ENCODE measurements around the gene PRRG2.
"Not testable (repeated sequence)": the region's sequence is repeated elsewhere in the genome, so short reads cannot be mapped to it uniquely, and the experiment has no call there.

PRRG2 gene

DNA sequence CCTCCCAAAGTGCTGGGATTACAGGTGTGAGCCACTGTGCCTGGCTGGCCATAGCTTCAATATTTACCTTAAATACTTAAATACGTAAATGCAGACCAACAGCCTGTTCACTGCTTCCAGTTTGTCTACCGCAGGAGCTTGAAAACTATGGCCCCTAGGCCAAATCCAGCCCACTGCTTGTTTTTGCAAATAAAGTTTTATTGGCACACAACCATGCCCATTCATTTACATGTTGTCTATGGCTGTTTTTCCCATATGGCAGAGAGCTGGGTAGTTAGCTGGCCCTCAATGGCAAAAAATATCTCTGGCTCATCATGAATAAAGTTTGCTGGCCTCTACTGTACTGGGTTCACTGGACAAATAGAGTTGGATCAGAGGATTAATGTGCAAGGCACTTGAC lies 21.7 kb downstream of the PRRG2 start:
- H3K27me3 Mint-ChIP-seq, result no peaks in the 10 kb centered on the region
- no peaks in the 10 kb centered on the region for H3K9me3 Mint-ChIP-seq
- peaks cover 22% of the 10 kb centered on the region for H3K4me1 Mint-ChIP-seq
- no peak overlapping the region for H3K4me3 Mint-ChIP-seq
- H3K27ac Mint-ChIP-seq, result no peak overlapping the region
- peaks cover 10% of the 10 kb centered on the region for H3K36me3 Mint-ChIP-seq

DNA sequence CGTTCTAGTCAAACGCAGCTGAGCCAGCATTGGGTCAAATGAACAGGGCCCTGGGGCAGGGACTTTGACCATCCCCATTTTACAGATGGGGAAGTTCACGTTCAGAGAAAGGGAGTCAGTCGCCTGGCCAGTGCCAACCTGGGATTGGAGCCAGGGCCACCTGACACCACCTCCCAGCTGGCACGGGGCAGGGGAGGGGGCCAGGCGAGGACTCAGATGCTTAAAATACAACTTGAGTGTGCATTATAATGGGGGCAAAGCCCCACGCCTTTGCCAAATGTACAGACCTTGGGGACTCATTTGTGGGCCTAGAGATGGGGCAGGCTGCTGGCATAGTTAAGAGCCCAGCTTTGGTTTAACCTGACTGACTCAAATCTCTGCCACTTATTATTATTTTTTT lies 24.5 kb downstream of the PRRG2 start:
- H3K27ac Mint-ChIP-seq, result no peak overlapping the region
- no peaks in the 10 kb centered on the region for H3K9me3 Mint-ChIP-seq
- H3K27me3 Mint-ChIP-seq, result no peaks in the 10 kb centered on the region
- H3K4me3 Mint-ChIP-seq, result no peak overlapping the region
- H3K36me3 Mint-ChIP-seq, result peaks cover 10% of the 10 kb centered on the region
- H3K4me1 Mint-ChIP-seq, result peaks cover 15% of the 10 kb centered on the region

DNA sequence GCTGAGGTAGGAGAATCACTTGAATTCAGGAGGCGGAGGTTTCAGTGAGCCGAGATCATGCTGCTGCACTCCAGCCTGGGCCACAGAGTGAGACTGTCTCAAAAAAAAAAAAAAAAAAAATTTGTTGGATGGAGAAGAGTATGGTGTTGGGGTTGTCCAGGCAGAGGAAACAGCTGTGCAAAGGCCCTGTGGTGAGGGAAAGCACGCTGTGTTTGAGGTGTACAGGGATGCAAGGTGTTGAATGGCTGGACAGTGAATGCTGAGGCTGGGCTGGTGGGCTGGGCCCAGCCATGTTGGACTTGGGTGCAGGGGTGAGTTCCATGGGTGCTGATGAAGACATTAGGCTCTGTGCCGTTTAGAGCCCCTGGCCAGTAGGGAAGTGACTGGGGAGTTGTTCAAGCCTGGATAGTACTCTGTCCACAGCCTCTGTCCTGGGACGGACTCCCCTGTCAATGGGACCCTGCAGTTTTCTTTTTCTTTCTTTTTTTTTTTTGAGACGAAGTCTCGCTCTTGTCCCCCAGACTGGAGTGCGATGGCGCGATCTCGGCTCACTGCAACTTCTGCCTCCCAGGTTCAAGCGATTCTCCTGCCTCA lies 28.5 kb downstream of the PRRG2 start:
- H3K4me1 Mint-ChIP-seq, result peaks cover 19% of the 10 kb centered on the region
- peaks cover 4% of the 10 kb centered on the region for H3K36me3 Mint-ChIP-seq

DNA sequence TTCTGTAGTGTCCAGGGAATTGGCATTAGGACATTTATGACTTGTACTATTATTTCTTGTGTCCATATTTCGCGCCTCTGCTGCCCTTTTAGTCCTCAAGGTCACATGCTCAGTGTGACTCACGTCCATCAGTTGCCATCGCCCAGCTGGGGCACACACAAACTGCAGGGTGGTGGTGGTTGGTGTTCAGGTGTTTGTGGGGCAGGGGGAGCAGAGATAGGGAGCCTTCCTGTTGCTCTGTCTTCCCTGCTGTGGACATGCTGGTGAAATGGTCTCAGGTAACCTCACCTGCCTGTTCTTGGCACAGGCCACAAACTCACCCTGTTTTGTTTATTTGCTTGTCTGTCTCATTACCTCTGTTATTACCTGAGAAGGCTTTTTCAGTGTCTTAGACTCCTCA lies 32.3 kb downstream of the PRRG2 start:
- peaks cover 12% of the 10 kb centered on the region for H3K36me3 Mint-ChIP-seq
- no peak overlapping the region for H3K4me3 Mint-ChIP-seq
- H3K27ac Mint-ChIP-seq, result no peak overlapping the region
- H3K27me3 Mint-ChIP-seq, result no peaks in the 10 kb centered on the region
- peaks cover 16% of the 10 kb centered on the region for H3K4me1 Mint-ChIP-seq
- H3K9me3 Mint-ChIP-seq, result no peaks in the 10 kb centered on the region

More for the DNA sequence above, 28.5 kb downstream of the PRRG2 start:
- Mint-ChIP-seq H3K27ac (no peak overlapping the region), H3K27me3 (no peaks in the 10 kb centered on the region), H3K4me3 (no peak overlapping the region), H3K9me3 (no peaks in the 10 kb centered on the region)

DNA sequence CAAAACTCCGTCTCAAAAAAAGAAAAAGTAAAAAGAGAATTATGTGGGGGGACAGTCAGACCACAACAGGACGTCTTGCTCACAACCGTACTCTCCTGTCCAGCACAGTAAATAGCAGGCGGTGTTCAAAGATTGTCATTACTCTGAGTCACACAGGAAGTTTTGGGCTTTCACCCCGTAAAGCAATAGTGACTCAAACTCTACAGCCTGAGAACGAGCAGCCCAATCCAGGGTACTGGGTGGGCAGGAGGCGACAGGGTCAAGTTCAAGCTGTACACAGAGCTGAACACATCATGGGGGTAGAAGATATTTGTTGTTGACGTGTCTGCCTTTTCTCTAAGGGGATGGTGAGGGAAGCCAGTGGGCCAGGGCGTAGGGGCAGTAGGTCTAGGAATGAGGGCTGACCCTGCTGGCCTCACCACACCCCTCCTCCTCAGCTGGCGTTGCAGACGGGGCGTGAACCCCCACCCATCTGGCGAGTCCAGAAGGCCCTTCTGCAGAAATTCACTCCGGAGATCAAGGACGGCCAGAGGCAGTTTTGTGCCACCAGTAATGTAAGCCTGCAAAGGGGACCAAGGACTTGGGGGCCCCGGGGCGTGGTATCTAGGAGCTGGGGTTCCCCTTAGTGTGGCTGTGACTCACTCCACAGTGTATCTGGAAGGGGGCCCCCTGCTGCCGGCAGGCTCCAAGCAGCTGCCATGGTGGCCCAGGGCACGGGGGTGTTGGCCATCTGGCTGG lies 33.1 kb downstream of the PRRG2 start:
- Mint-ChIP-seq H3K27me3 (no peaks in the 10 kb centered on the region), H3K9me3 (no peaks in the 10 kb centered on the region), H3K36me3 (peaks cover 15% of the 10 kb centered on the region), H3K4me3 (no peak overlapping the region), H3K27ac (no peak overlapping the region), H3K4me1 (peaks cover 16% of the 10 kb centered on the region)

DNA sequence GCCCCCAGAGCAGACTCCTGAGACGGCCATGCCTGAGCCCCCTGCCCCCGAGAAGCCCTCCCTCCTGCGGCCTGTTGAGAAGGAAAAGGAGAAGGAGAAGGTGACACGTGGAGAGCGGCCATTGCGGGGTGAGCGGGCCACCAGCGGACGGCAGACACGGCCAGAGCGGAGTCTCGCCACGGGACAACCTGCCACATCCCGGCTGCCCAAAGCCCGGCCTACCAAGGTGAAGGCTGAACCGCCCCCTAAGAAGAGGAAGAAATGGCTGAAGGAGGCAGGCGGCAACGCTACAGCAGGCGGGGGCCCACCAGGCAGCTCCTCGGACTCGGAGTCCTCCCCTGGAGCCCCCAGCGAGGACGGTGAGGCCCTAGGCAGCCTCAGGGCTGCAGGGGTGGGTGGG lies 34.7 kb downstream of the PRRG2 start:
- Mint-ChIP-seq H3K9me3 (no peaks in the 10 kb centered on the region), H3K27ac (no peak overlapping the region), H3K36me3 (peaks cover 15% of the 10 kb centered on the region)

DNA sequence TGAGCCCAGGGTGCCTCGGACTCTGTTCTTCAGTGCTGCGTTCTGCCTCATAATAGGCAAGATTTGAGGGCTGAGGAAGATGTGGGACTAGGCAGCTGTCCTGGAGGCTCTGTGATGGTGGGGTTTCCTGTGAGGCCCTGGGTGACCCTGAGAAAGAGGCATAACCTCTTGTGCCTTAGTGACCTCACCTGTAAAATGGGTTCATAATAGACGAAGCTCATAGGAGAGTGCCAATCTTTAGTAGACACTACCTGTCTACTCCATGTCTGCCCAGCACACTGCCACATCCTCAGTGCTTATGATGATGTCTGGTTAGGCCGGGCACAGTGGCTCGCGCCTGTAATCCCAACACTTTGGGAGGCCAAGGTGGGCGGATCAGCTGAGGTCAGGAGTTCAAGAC lies 35.4 kb downstream of the PRRG2 start:
- H3K9me3 Mint-ChIP-seq, result no peaks in the 10 kb centered on the region
- peaks cover 16% of the 10 kb centered on the region for H3K4me1 Mint-ChIP-seq
- peaks cover 15% of the 10 kb centered on the region for H3K36me3 Mint-ChIP-seq
- H3K4me3 Mint-ChIP-seq, result no peak overlapping the region
- H3K27ac Mint-ChIP-seq, result no peak overlapping the region
- H3K27me3 Mint-ChIP-seq, result no peaks in the 10 kb centered on the region

More for the DNA sequence above, 34.7 kb downstream of the PRRG2 start:
- Mint-ChIP-seq H3K4me3 (no peak overlapping the region), H3K27me3 (no peaks in the 10 kb centered on the region), H3K4me1 (peaks cover 16% of the 10 kb centered on the region)

DNA sequence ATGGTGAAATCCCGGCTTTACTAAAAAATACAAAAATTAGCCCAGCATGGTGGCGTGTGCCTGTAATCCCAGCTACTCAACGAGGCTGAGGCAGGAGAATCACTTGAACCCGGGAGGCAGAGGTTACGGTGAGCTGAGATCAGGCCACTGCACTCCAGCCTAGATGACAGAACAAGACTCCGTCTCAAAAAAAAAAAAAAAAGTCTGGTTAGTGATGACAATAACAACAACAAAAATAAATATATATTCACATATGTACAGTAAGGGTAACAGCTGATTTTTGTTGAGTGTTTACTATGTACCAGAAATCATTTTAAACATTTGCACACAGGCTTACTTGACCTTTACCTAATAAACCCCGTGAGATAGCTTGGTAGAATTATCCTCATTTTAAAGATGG lies 35.8 kb downstream of the PRRG2 start:
- peak overlapping the region; percentile 30 for H3K27ac Mint-ChIP-seq
- peaks cover 15% of the 10 kb centered on the region for H3K36me3 Mint-ChIP-seq
- no peak overlapping the region for H3K4me3 Mint-ChIP-seq
- H3K9me3 Mint-ChIP-seq, result no peaks in the 10 kb centered on the region
- H3K4me1 Mint-ChIP-seq, result peaks cover 16% of the 10 kb centered on the region
- H3K27me3 Mint-ChIP-seq, result no peaks in the 10 kb centered on the region

DNA sequence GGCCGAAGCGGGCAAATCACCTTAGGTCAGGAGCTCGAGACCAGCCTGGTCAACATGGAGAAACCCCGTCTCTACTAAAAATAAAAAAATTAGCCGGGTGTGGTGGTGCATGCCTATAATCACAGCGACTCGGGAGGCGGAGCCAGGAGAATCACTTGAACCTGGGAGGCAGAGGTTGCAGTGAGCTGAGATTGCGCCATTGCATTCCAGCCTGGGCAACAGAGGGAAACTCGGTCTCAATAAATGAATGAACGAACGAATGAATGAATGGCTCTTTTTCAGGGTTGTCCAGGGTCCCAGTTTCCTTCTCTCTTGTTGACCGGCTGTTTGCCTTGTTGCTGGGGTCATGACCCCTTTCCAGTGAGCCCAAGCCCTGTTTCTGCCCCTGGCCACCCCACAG lies 36.7 kb downstream of the PRRG2 start:
- H3K9me3 Mint-ChIP-seq, H3K4me3 Mint-ChIP-seq, H3K27ac Mint-ChIP-seq, H3K27me3 Mint-ChIP-seq: not testable (repeated sequence)
- H3K36me3 Mint-ChIP-seq, result peaks cover 15% of the 10 kb centered on the region
- H3K4me1 Mint-ChIP-seq, result peaks cover 11% of the 10 kb centered on the region

DNA sequence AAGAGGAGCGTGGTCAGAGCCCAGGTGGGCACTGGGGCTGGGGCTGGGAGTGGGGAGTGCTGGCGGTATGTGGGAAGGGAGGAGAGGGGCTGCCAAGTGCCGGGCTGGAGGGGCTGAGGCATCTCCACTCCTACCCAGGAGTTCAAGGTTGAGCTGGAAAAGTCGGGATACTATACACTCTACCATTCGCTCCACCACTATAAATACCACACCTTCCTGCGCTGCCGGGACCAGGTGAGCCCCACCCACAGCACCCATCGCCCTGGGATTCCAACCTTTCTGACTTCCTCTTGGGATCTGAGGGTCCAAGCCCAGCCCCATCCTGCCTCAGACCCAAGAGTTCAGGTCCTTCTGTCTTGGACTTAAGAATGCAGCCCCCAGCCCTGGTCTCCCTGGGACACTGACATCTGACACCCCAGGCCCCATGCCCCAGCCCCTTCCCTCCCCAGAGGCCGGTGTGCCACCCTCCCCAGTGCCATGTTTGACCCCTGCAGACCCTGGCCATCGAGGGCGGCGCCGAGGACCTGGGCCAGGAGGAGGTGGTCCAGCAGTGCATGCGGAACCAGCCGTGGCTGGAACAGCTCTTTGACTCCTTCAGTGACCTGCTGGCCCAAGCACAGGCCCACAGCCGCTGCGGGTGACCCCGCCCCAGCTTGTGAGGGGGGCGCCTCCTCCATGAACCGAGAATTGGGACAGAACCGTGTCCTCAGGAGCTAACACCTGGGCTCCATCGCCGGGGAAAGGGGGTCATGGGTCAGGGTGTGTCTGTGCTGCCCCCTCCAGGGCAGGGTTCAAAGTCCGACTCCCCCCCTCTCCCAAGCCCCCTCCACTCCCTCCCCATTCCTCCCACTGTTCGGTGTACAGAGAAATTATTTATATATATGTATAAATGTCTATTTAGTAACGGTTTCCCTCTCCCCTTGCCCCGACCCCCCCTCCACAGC lies 44.1 kb downstream of the PRRG2 start:
- Mint-ChIP-seq H3K4me3 (no peak overlapping the region), H3K9me3 (no peaks in the 10 kb centered on the region), H3K4me1 (no peaks in the 10 kb centered on the region), H3K36me3 (no peaks in the 10 kb centered on the region), H3K27me3 (no peaks in the 10 kb centered on the region), H3K27ac (no peak overlapping the region)

DNA sequence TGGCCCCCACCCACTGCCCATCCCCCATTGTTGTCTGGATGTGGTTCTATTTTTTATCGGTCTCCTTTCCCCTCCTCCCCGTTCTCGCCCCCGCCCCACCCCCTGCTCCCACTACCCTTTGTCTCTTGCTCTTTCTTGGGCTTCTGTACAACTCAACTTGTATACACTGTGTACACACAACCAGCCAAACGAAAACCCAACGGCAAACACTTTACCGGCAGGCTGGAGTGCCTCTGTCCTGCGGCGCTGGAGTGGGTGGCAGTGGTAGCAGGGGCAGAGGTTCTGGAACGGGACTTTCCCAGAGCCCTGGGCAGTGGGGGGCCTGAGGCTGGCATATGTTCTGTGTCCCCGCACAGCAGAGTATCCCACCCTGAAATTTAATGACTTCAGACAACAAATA lies 45.1 kb downstream of the PRRG2 start:
- H3K4me1 Mint-ChIP-seq, result peaks cover 5% of the 10 kb centered on the region
- H3K36me3 Mint-ChIP-seq, result no peaks in the 10 kb centered on the region

DNA sequence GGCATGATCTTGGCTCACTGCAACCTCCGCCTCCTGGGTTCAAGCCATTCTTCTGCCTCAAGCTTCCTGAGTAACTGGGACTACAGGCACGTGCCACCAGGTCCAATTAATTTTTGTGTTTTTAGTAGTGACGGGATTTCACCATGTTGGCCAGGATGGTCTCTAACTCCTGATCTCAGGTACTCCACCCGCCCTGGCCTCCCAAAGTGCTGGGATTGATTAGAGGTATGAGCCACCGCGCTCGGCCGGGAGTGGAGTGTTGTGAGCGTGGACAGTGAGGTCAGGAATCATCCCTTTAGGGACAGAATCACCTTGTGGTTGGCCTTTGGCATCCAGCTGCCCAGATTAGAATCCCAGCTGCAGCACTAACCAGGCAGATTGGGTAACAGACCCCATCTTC lies 48.5 kb downstream of the PRRG2 start:
- no peaks in the 10 kb centered on the region for H3K27me3 Mint-ChIP-seq
- peaks cover 5% of the 10 kb centered on the region for H3K4me1 Mint-ChIP-seq
- H3K9me3 Mint-ChIP-seq, result no peaks in the 10 kb centered on the region
- no peak overlapping the region for H3K4me3 Mint-ChIP-seq
- H3K36me3 Mint-ChIP-seq, result no peaks in the 10 kb centered on the region
- no peak overlapping the region for H3K27ac Mint-ChIP-seq

More for the DNA sequence above, 45.1 kb downstream of the PRRG2 start:
- Mint-ChIP-seq H3K27me3 (no peaks in the 10 kb centered on the region), H3K4me3 (no peak overlapping the region), H3K9me3 (no peaks in the 10 kb centered on the region), H3K27ac (no peak overlapping the region)

DNA sequence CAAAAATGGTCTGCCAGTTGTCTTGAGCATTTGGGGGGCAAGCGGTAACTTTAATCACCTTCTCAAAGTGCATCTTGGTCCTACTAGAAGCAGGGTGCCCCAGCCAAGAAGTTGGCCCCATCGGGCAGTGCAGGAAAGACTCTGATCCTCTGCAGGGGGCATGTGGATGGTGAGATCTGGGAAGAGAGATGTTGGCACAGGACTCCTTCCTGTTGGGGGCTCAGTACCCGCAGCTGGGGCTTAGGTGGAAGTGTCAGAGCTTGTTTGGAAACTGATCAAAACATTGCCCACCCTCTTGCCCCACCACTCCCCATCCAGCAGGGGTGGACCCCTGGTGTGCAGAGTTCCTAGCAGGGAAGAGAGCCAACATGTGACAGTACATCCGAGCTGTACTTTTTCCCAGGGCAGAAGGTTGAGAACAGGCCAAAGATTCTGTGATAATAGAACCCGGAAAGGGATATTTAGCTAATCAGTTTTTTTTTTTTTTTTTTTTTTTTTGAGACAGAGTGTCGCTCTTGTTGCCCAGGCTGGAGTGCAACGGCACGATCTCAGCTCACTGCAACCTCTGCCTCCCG lies 50.0 kb downstream of the PRRG2 start:
- Mint-ChIP-seq H3K27ac (peak overlapping the region; percentile 35), H3K9me3 (no peaks in the 10 kb centered on the region), H3K36me3 (no peaks in the 10 kb centered on the region), H3K4me3 (no peak overlapping the region), H3K27me3 (no peaks in the 10 kb centered on the region), H3K4me1 (peaks cover 5% of the 10 kb centered on the region)

DNA sequence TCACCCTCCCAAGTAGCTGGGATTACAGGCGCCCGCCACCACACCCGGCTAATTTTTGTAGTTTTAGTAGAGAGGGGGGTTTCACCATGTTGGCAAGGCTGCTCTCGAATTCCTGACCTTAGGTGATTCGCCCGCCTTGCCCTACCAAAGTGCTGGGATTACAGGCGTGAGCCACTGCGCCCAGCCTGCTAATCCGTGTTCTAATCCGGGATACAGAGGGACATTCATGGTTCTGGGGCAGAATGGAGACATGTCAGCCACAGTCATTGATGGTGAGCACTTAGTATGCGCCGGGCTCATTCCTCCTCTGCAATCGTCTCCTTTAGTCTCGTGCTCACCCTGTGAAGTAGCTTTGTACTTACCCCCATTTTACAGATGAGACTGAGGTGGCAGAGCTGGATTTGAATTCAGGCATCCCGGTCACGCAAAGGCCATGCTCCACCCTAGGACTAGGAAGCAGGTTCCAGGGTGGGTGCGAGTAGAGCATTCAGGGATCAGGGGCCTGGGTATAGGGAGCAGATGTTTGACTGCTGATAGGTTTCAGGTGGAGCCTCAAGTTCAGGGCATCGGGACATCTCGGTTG lies 50.6 kb downstream of the PRRG2 start:
- H3K4me1 Mint-ChIP-seq, result peaks cover 5% of the 10 kb centered on the region
- no peaks in the 10 kb centered on the region for H3K27me3 Mint-ChIP-seq
- no peak overlapping the region for H3K4me3 Mint-ChIP-seq
- H3K27ac Mint-ChIP-seq, result peak overlapping the region; percentile 68
- no peaks in the 10 kb centered on the region for H3K9me3 Mint-ChIP-seq
- no peaks in the 10 kb centered on the region for H3K36me3 Mint-ChIP-seq

DNA sequence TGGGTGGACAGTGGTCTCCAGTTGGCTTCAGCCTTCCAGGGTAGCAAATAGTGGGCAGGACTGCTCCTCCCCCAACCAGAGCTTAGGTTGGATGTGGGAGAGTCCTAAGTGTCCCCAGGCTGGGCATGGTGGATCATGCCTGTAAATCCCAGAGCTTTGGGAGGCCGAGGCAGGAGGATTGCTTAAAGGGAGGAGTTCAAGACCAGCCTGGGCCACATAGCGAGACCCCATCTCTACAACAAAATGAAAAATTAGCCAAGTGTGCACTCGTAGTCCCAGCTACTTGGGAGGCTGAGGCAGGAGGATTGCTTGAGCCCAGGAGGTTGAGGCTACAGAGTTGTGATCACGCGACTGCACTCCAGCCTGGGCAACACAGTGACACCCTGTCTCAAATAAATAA lies 51.5 kb downstream of the PRRG2 start:
- H3K4me3 Mint-ChIP-seq, result no peak overlapping the region
- H3K4me1 Mint-ChIP-seq, result peaks cover 6% of the 10 kb centered on the region
- no peaks in the 10 kb centered on the region for H3K36me3 Mint-ChIP-seq
- H3K27me3 Mint-ChIP-seq, result no peaks in the 10 kb centered on the region
- H3K9me3 Mint-ChIP-seq, result no peaks in the 10 kb centered on the region
- H3K27ac Mint-ChIP-seq, result no peak overlapping the region
